Fibroblast of pulmonary artery (primary cell): Measurements from ENCODE around the gene RBMS1.
"Not testable (repeated sequence)": the region's sequence is repeated elsewhere in the genome, so short reads cannot be mapped to it uniquely, and the experiment has no call there.

ENCODE experiments used
- DNase-seq: peaks from one replicate; pipeline ENCODE4 v3.0.0-alpha.2; 2010; ENCODE audit warnings: low read depth
- H3K4me3 ChIP-seq: replicated peaks from 2 replicates; pipeline ENCODE4 v1.5.1; 2011; ENCODE audit warnings: low read depth, mild to moderate bottlenecking, control low read depth, low read length, moderate library complexity
- CTCF ChIP-seq: IDR thresholded peaks from 2 replicates; pipeline ENCODE4 v1.5.1; 2011; ENCODE audit warnings: mild to moderate bottlenecking, control low read depth, low read length, inconsistent platforms; ENCODE audit errors: missing control alignments

Gene RBMS1

DNA sequence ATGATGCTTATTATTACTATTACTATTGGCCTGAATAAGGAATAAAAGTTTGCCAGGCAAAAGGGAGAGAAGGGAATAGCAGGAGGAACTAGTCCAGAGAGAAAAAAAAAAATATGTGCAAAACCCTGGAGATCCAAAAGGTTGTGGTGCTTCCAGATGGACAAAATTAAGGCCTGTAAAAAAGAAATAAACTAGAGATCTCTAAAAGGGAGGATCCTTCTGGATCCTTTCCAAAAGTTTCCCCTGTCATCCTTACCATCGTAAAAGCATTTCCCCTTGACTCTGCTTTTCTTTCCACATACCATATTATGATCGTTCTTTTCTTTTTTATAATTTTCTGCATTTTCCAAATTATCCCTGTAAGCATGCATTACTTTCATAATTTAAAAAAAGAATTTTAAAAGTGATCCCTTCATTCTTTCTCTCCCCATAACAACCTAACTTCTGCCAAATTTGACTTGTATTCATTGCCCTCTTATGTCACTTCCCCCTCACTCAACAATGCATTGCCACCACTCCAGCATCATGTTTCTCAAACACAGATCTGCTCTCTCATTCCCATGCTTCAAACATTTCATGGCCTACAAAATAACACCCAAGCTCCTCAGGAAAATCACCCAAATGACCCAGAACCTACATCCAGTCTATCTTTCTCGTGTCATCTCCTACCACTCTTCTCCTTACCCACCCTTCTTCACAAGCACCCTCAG, 40.3 kb downstream of the RBMS1 start:
- DNase-seq: no peak
- no peak for TF ChIP-seq CTCF
- H3K4me3 ChIP-seq: no peak overlapping the region

- no peak for TF ChIP-seq CTCF
- H3K4me3 ChIP-seq: no peak overlapping the region
- DNase-seq: no peak
Observed at GRCh38 chr2:160450486-160450885, 43.1 kb downstream of the RBMS1 start.

- not testable (repeated sequence) for H3K4me3 ChIP-seq, DNase-seq
Observed at GRCh38 chr2:160448821-160449220, 44.8 kb downstream of the RBMS1 start.

DNA sequence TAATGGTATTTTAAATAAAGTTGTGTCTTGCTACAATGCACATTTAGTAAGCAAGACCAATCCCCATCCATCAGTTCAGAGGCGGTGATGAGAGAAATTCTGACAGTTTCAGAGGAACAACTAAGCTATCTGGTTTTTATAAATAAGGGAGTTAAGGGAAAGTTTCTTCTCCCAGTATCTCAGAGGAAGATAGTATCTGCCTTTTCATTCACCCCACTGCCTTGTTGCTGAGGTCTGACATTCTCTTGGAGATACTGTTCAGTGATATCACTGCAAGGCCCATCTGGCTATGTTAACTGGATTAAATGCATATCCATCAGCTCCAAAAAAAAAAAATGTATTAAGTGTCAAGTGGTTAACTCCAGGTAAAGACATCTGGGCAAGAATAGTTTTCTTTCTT, 47.9 kb downstream of the RBMS1 start:
- TF ChIP-seq CTCF: no peak
- DNase-seq: no peak

GRCh38 chr2:160442603-160443002, 51.0 kb downstream of the RBMS1 start:
- no peak for TF ChIP-seq CTCF
- DNase-seq: no peak

More for the DNA sequence above, 47.9 kb downstream of the RBMS1 start:
- H3K4me3 ChIP-seq: no peak overlapping the region

DNA sequence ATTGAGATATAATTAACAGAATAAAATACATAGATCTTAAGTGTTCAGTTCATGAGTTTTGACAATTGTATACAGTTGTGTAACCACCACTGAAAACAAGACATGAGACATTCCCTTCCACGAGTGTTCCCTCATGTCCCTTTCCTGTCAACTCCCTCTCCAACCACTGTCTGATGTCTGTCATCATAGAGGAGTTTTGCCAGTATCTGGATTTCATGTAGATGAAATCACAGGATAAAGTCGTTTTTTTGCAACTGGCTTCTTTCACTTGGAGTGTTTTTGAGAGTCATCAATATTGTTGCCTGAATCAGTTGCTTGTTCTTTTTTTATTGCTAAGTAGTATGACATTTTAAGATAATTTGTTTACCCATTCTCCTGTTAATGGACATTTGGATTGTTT, 52.7 kb downstream of the RBMS1 start:
- no peak overlapping the region for H3K4me3 ChIP-seq
- DNase-seq: no peak
- no peak for TF ChIP-seq CTCF

More at GRCh38 chr2:160442603-160443002, 51.0 kb downstream of the RBMS1 start:
- no peak overlapping the region for H3K4me3 ChIP-seq

- not testable (repeated sequence) for DNase-seq, H3K4me3 ChIP-seq
Observed at GRCh38 chr2:160439038-160439437, 54.6 kb downstream of the RBMS1 start.

- no peak overlapping the region for H3K4me3 ChIP-seq
- TF ChIP-seq CTCF: no peak
- DNase-seq: no peak
Observed at GRCh38 chr2:160437273-160437672, 56.3 kb downstream of the RBMS1 start.
